Upper lobe of left lung (tissue), 6 donors: Measurements from ENCODE around the gene PNLDC1. TPM values are rescaled to one million over a fixed set of nuclear protein-coding genes. Genes with fewer than 3 reads are reported as not detected.

Experiments used
- ATAC-seq, 2 donors: fragments of 200-7000 bp; cut with Tn5 transposase; one replicate each; pipeline ENCODE4 v1.9.1; 2022; ENCODE audit warnings: mild to moderate bottlenecking in 2 of 2, moderate library complexity in 2 of 2; ENCODE audit not compliant: low FRiP score in 2 of 2
- DNase-seq, 2 donors: peaks; one replicate each; pipeline ENCODE4 v3.0.0-alpha.2; 2019 to 2020
- H3K27ac ChIP-seq, 4 donors: fragments of 200-600 bp; sonication (generic); one replicate each; pipeline ENCODE4 v1.5.1; 2016 to 2019
- H3K27me3 ChIP-seq, 4 donors: fragments of 200-600 bp; sonication (generic); one replicate each; pipeline ENCODE4 v1.5.1; 2017 to 2019
- H3K36me3 ChIP-seq, 4 donors: fragments of 200-600 bp; sonication (generic); one replicate each; pipeline ENCODE4 v1.5.1; 2016 to 2019
- H3K4me1 ChIP-seq, 4 donors: fragments of 200-600 bp; sonication (generic); one replicate each; pipeline ENCODE4 v1.5.1; 2018 to 2019
- H3K4me3 ChIP-seq, 4 donors: fragments of 200-600 bp; sonication (generic); one replicate each; pipeline ENCODE4 v1.5.1; 2017 to 2019; ENCODE audit warnings: mild to moderate bottlenecking in 2 of 4, moderate library complexity in 1 of 4
- H3K9me3 ChIP-seq, 4 donors: fragments of 200-600 bp; sonication (generic); one replicate each; pipeline ENCODE4 v1.5.1; 2018 to 2019
- EP300 ChIP-seq, 4 donors: sonication (generic); formaldehyde crosslinking; IDR thresholded peaks; one replicate each; pipeline ENCODE4 v1.5.1; 2017; ENCODE audit warnings: antibody characterized with exemption in 4 of 4, control low read depth in 2 of 4
- POLR2A ChIP-seq, 4 donors: fragments of 450-650 bp; IDR thresholded peaks; one replicate each; pipeline ENCODE4 v1.5.1; 2016 to 2017; ENCODE audit warnings: antibody characterized with exemption in 4 of 4, mild to moderate bottlenecking in 2 of 4
- POLR2AphosphoS5 ChIP-seq, 2 donors: sonication (generic); formaldehyde crosslinking; IDR thresholded peaks; one replicate each; pipeline ENCODE4 v1.5.1; 2017; ENCODE audit warnings: antibody characterized with exemption in 2 of 2
- WGBS, 2 donors: methylation state at CpG; one replicate each; pipeline ENCODE4 v1.1.5; 2017 to 2018; 5-methylcytosine and 5-hydroxymethylcytosine counted together
- total RNA-seq, 6 donors: library from RNA; depleted of rRNA in 4 of 6; stranded (reverse); fragments of >200 nt in 4 of 6; gene quantifications; one replicate each; pipeline versions ENCODE4 v1.1.0 to v1.2.1, GENCODE V29; 2016 to 2021
- TF ChIP-seq, protein P1 (sequence below), 6 experiments: fragments of 450-650 bp in 4 of 6; fragments of 200-600 bp in 2 of 6; sonication (generic) in 2 of 6; IDR thresholded peaks; one replicate each; pipeline ENCODE4 v1.5.1; 2016 to 2019; ENCODE audit warnings: antibody characterized with exemption in 6 of 6
- donor health status: DM: no; HTN: no; CAD: no; lungs with moderate emphysema.
- donor health status: DM: no; HTN: yes; CAD: no; lungs with severe emphysema.

PNLDC1 gene
- total RNA-seq, 6 donors from 2014 or later, result 0.37 to 1.0 TPM; not detected in 4

DNA sequence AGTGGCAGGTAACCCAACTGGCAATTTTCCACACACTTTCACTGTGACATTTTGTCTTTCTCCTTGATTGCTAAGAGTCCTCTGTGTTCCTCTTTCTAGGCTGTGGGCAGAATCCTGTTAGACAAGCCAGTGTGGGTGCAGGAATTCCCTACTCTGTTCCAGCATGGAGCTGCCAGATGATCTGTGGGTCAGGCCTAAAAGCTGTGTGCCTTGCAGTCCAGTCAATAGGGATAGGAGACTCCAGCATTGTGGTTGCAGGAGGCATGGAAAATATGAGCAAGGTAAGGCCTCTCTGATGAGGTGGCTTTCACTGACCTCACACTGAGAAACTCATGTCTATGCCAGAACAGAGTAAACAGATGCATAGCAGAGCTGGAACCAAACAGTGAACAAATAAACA is 33.2 kb upstream of the PNLDC1 start:
- Histone ChIP-seq H3K27me3 (no peaks in the 10 kb centered on the region), H3K4me3 (no peak overlapping the region), H3K9me3 (no peaks in the 10 kb centered on the region), H3K36me3 (peaks cover 4 to 60% (median 32%) of the 10 kb centered on the region in 4 donors), H3K4me1 (peaks cover 7 to 22% (median 9%) of the 10 kb centered on the region in 4 donors), H3K27ac (no peak overlapping the region)
- DNase-seq (no peak), ATAC-seq (no peak)
- TF ChIP-seq EP300 (IDR thresholded peaks at IDR 0.05) (no peak), POLR2A (IDR thresholded peaks at IDR 0.05) (no peak), POLR2AphosphoS5 (IDR thresholded peaks at IDR 0.05) (no peak)
- TF ChIP-seq, protein P1, sequence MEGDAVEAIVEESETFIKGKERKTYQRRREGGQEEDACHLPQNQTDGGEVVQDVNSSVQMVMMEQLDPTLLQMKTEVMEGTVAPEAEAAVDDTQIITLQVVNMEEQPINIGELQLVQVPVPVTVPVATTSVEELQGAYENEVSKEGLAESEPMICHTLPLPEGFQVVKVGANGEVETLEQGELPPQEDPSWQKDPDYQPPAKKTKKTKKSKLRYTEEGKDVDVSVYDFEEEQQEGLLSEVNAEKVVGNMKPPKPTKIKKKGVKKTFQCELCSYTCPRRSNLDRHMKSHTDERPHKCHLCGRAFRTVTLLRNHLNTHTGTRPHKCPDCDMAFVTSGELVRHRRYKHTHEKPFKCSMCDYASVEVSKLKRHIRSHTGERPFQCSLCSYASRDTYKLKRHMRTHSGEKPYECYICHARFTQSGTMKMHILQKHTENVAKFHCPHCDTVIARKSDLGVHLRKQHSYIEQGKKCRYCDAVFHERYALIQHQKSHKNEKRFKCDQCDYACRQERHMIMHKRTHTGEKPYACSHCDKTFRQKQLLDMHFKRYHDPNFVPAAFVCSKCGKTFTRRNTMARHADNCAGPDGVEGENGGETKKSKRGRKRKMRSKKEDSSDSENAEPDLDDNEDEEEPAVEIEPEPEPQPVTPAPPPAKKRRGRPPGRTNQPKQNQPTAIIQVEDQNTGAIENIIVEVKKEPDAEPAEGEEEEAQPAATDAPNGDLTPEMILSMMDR (IDR thresholded peaks at IDR 0.05), result no peak

- Histone ChIP-seq H3K36me3 (peaks cover 4 to 52% (median 33%) of the 10 kb centered on the region in 4 donors), H3K9me3 (no peaks in the 10 kb centered on the region), H3K27ac (no peak overlapping the region), H3K4me3 (no peak overlapping the region), H3K4me1 (peaks cover 0 to 3% (median 0%) of the 10 kb centered on the region in 4 donors), H3K27me3 (no peaks in the 10 kb centered on the region)
- DNase-seq, result no peak
- no peak for ATAC-seq
- TF ChIP-seq, protein P1 (IDR thresholded peaks at IDR 0.05), result no peak
- TF ChIP-seq POLR2AphosphoS5 (IDR thresholded peaks at IDR 0.05), result no peak
- TF ChIP-seq POLR2A (IDR thresholded peaks at IDR 0.05), result no peak
- no peak for TF ChIP-seq EP300 (IDR thresholded peaks at IDR 0.05)
Measured at GRCh38 chr6:159769470-159769869, 30.6 kb upstream of the PNLDC1 start.

DNA sequence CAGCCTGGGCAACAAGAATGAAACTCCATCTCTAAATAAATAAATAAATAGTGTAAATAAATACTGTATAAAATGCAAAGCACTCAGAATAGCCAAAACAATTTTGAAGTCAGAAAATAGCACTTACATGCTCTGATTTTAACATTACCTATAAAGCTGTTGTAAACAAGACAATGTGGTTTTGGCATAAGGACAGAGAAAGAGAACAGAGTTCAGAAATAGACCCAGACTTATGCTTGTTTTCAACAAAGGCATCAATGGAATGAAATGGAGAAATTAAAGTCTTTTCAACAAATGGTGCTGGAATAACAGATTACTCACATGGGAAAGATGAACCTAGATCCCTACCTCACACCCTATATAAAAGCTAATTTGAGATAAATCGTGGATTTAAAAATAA is 27.9 kb upstream of the PNLDC1 start:
- no peak for TF ChIP-seq EP300 (IDR thresholded peaks at IDR 0.05)
- no peak for TF ChIP-seq POLR2A (IDR thresholded peaks at IDR 0.05)
- TF ChIP-seq POLR2AphosphoS5 (IDR thresholded peaks at IDR 0.05), result no peak
- TF ChIP-seq, protein P1 (IDR thresholded peaks at IDR 0.05), result no peak
- no peaks in the 10 kb centered on the region for H3K27me3 ChIP-seq
- H3K9me3 ChIP-seq, result no peaks in the 10 kb centered on the region
- H3K27ac ChIP-seq, result no peak overlapping the region
- no peak for ATAC-seq
- peaks cover 4 to 61% (median 49%) of the 10 kb centered on the region in 4 donors for H3K36me3 ChIP-seq
- no peak for DNase-seq
- H3K4me3 ChIP-seq, result no peak overlapping the region
- no peaks in the 10 kb centered on the region for H3K4me1 ChIP-seq
- 3 to 52% methylated on average over 1 of the region's 1 CpG for WGBS, 2 donors

DNA sequence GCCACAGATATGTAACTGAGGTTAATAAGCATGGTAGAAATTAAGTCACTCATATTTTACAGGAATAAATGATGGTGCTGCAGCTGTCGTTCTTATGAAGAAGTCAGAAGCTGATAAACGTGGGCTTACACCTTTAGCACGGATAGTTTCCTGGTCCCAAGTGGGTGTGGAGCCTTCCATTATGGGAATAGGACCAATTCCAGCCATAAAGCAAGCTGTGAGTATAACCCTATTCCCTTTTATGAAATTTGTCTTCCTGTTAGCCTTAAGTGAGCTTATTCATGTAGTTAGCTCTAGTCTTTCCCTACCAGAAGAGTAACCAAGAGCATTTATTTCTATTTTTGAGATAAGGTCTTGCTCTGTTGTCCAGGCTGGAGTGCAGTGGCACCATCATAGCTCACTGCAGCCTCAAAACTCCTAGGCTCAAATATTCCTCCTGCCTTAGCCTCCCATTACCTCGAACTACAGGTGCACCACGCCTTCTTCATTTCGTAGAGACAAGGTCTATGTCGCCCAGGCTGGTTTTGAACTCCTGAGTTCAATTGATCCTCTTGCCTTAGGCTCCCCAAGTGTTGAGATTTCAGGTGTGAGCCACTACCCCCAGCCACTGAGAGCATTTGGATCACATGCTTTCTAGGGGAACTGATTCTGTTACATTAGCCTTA is 22.7 kb upstream of the PNLDC1 start:
- DNase-seq (no peak), ATAC-seq (no peak)
- TF ChIP-seq EP300 (IDR thresholded peaks at IDR 0.05) (no peak), POLR2AphosphoS5 (IDR thresholded peaks at IDR 0.05) (no peak), POLR2A (IDR thresholded peaks at IDR 0.05) (no peak)
- TF ChIP-seq, protein P1 (IDR thresholded peaks at IDR 0.05), result no peak
- H3K4me3 ChIP-seq, result no peak overlapping the region
- peaks cover 39 to 75% (median 67%) of the 10 kb centered on the region in 4 donors for H3K36me3 ChIP-seq
- no peaks in the 10 kb centered on the region for H3K27me3 ChIP-seq
- H3K27ac ChIP-seq, result no peak overlapping the region
- H3K4me1 ChIP-seq, result no peaks in the 10 kb centered on the region
- H3K9me3 ChIP-seq, result no peaks in the 10 kb centered on the region
- WGBS, 2 donors, result 79 to 96% methylated on average over 7 of the region's 7 CpGs

GRCh38 chr6:159778131-159778530 is 21.9 kb upstream of the PNLDC1 start:
- no peak overlapping the region for H3K4me3 ChIP-seq
- H3K27me3 ChIP-seq, result no peaks in the 10 kb centered on the region
- H3K9me3 ChIP-seq, result no peaks in the 10 kb centered on the region
- DNase-seq (no peak), ATAC-seq (no peak)
- TF ChIP-seq POLR2A (IDR thresholded peaks at IDR 0.05) (no peak), POLR2AphosphoS5 (IDR thresholded peaks at IDR 0.05) (no peak), EP300 (IDR thresholded peaks at IDR 0.05) (no peak)
- TF ChIP-seq, protein P1 (IDR thresholded peaks at IDR 0.05), result no peak
- H3K27ac ChIP-seq, result no peak overlapping the region
- peaks cover 45 to 83% (median 74%) of the 10 kb centered on the region in 4 donors for H3K36me3 ChIP-seq
- no peaks in the 10 kb centered on the region for H3K4me1 ChIP-seq
- 77 to 79% methylated on average over 1 of the region's 1 CpG for WGBS, 2 donors
